Fibroblast of the aortic adventitia (primary cell): ENCODE results near the gene LPAR1. TPM values are rescaled to one million over a fixed set of nuclear protein-coding genes. Genes with fewer than 3 reads are reported as not detected.
A peak's percentile ranks its signal among the peaks of the same experiment; 100 is the strongest.

ENCODE experiments used
- DNase-seq: peaks from one replicate; pipeline ENCODE4 v3.0.0-alpha.2; 2010; ENCODE audit warnings: low read depth
- H3K4me3 ChIP-seq: 2 replicates; pipeline ENCODE4 v1.5.1; 2011; ENCODE audit warnings: low read depth, mild to moderate bottlenecking, control low read depth, low read length, moderate library complexity
- CTCF ChIP-seq: IDR thresholded peaks from 2 replicates; pipeline ENCODE4 v1.5.1; 2011; ENCODE audit warnings: mild to moderate bottlenecking, low read length, control low read depth, inconsistent platforms; ENCODE audit not compliant: insufficient read depth
- total RNA-seq: library from RNA; depleted of rRNA; stranded (reverse); fragments of >200 nt; gene quantifications from 2 replicates; pipeline ENCODE4 v1.2.3, GENCODE V29; 2012; ENCODE audit warnings: low replicate concordance

LPAR1 gene
- 39.2 and 265 TPM in 2 replicates for total RNA-seq

- peak; percentile 68 for DNase-seq
- peak; percentile 5 for TF ChIP-seq CTCF
- peak within 1 kb of the TSS; percentile 69 for H3K4me3 ChIP-seq
Measured at GRCh38 chr9:111038331-111039230, at the start of gene LPAR1. TSS of gene LPAR1 (minus strand) at chr9:111038470. CDS start at chr9:110972117, 66,353 bp downstream.

GRCh38 chr9:111078391-111079038 is 40.2 kb upstream of the LPAR1 start:
- TF ChIP-seq CTCF = no peak
- peak; percentile 37 for DNase-seq
- H3K4me3 ChIP-seq = no peak overlapping the region

- DNase-seq = no peak
- H3K4me3 ChIP-seq = no peak overlapping the region
- TF ChIP-seq CTCF = no peak
Measured at GRCh38 chr9:111076519-111076918, 38.2 kb upstream of the LPAR1 start.

- no peak overlapping the region for H3K4me3 ChIP-seq
- no peak for DNase-seq
- TF ChIP-seq CTCF = no peak
Measured at GRCh38 chr9:111076042-111076441, 37.8 kb upstream of the LPAR1 start.

GRCh38 chr9:111074395-111074794 is 36.1 kb upstream of the LPAR1 start:
- DNase-seq = no peak
- no peak overlapping the region for H3K4me3 ChIP-seq
- TF ChIP-seq CTCF = no peak

- peak; percentile 81 for DNase-seq
- no peak overlapping the region for H3K4me3 ChIP-seq
- no peak for TF ChIP-seq CTCF
Measured at GRCh38 chr9:111069183-111069582, 30.9 kb upstream of the LPAR1 start.
